Gastroesophageal sphincter (tissue), 4 donors: ENCODE data around the gene PLAGL1. TPM values are rescaled to one million over a fixed set of nuclear protein-coding genes. Genes with fewer than 3 reads are reported as not detected.

Experiments used
- ATAC-seq: fragments of 150-250 bp; one replicate; pipeline ENCODE4 v1.9.1; 2016; ENCODE audit warnings: mild to moderate bottlenecking, moderate library complexity
- H3K27ac ChIP-seq, 4 donors: fragments of 200-600 bp; sonication (generic) in 3 of 4; 1 replicate in 3 of 4; 2 replicates in 1 of 4; pipeline ENCODE4 v1.5.1; 2016 to 2019
- H3K27me3 ChIP-seq: fragments of 200-600 bp; sonication (generic); one replicate; pipeline ENCODE4 v1.5.1; 2019
- H3K36me3 ChIP-seq, 2 donors: fragments of 200-600 bp; sonication (generic); one replicate each; pipeline ENCODE4 v1.5.1; 2019; ENCODE audit warnings: control low read depth in 1 of 2
- H3K4me1 ChIP-seq, 3 donors: fragments of 200-600 bp; sonication (generic); 1 replicate in 2 of 3; 2 replicates in 1 of 3; pipeline ENCODE4 v1.5.1; 2016 to 2019; ENCODE audit warnings: control low read depth in 2 of 3
- H3K4me3 ChIP-seq, 2 donors: fragments of 200-600 bp; sonication (generic); one replicate each; pipeline ENCODE4 v1.5.1; 2019; ENCODE audit warnings: mild to moderate bottlenecking in 1 of 2, moderate library complexity in 1 of 2
- H3K9me3 ChIP-seq, 3 donors: fragments of 200-600 bp; sonication (generic); one replicate each; pipeline ENCODE4 v1.5.1; 2017 to 2019; ENCODE audit warnings: control low read depth in 2 of 3
- CTCF ChIP-seq, 4 experiments: fragments of 200-600 bp in 2 of 4; fragments of 450-650 bp in 2 of 4; sonication (generic) in 1 of 4; IDR thresholded peaks; one replicate each; pipeline ENCODE4 v1.5.1; 2017 to 2019; ENCODE audit warnings: antibody characterized with exemption in 4 of 4, mild to moderate bottlenecking in 2 of 4, moderate library complexity in 2 of 4
- EP300 ChIP-seq: sonication (generic); formaldehyde crosslinking; IDR thresholded peaks from one replicate; pipeline ENCODE4 v1.6.1; 2017; ENCODE audit warnings: antibody characterized with exemption, mild to moderate bottlenecking
- POLR2A ChIP-seq, 2 donors: fragments of 450-650 bp; IDR thresholded peaks; one replicate each; pipeline ENCODE4 v1.6.1; 2017; ENCODE audit warnings: antibody characterized with exemption in 2 of 2, mild to moderate bottlenecking in 2 of 2, moderate library complexity in 1 of 2
- POLR2AphosphoS5 ChIP-seq: sonication (generic); formaldehyde crosslinking; IDR thresholded peaks from one replicate; pipeline ENCODE4 v1.6.1; 2017; ENCODE audit warnings: antibody characterized with exemption
- WGBS, 2 donors: methylation state at CpG; one replicate each; pipeline ENCODE4 v1.1.5; 2018; ENCODE audit warnings: low coverage in 1 of 2; 5-methylcytosine and 5-hydroxymethylcytosine counted together
- total RNA-seq, 4 donors: library from RNA; depleted of rRNA; stranded (reverse); fragments of >200 nt; gene quantifications; one replicate each; pipeline ENCODE4 v1.1.0, GENCODE V29; 2016

Gene PLAGL1
- total RNA-seq, 4 donors from 2014 or later: 13.2 to 26.3 (median 17.5) TPM

DNA sequence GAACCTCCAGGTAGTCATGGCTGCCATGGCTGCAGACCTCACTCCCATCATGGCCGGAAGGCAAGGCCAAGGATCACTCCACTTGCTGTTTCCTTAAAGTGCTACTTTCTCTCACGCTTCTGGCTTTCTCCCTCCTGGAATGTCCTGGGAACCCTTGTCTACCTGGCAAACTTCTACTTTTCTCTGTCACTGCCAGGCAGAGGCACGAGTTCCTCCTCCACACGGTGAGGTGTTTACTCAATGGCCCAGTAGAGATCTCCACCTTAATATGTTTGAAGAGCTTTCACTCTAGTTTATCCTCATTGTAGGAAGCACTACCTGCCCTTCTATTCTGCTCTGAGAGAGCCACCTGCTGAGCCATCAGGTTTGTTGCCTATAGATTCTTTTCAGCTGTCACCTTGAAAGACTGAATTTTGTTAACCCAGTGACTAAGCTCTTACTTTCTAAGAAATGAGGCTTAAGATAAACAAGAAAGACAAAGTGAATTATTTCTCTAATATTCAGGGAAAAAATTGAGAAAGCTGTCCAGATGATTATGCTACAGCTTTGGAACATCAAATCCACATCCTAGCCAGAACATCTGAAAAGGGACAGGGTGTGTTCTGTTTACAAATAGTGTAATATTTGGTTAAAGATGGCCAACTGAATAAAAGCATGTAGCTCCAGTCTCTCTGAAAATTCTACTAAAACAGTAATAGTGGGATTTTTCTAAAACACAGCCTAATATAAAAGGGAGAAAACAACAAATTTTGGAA, 54.9 kb downstream of the PLAGL1 start:
- Histone ChIP-seq H3K4me1 (no peaks in the 10 kb centered on the region), H3K27me3 (no peaks in the 10 kb centered on the region), H3K27ac (peak overlapping the region in 1 of 4 donors; percentile 21), H3K36me3 (peaks cover 0 to 15% of the 10 kb centered on the region in 2 donors), H3K4me3 (no peak overlapping the region), H3K9me3 (no peaks in the 10 kb centered on the region)
- TF ChIP-seq EP300 (no peak), POLR2AphosphoS5 (no peak), POLR2A (IDR thresholded peaks at IDR 0.05) (no peak), CTCF (IDR thresholded peaks at IDR 0.05) (no peak)
- peak; percentile 44 for ATAC-seq
- WGBS, 2 donors: 66 to 70% methylated on average over 4 of the region's 4 CpGs

GRCh38 chr6:143952060-143952778, 55.8 kb downstream of the PLAGL1 start:
- Histone ChIP-seq H3K9me3 (peaks cover 0 to 3% (median 0%) of the 10 kb centered on the region in 3 donors), H3K36me3 (peaks cover 0 to 24% of the 10 kb centered on the region in 2 donors), H3K4me3 (no peak overlapping the region), H3K27me3 (no peaks in the 10 kb centered on the region), H3K4me1 (no peaks in the 10 kb centered on the region), H3K27ac (no peak overlapping the region)
- WGBS, 2 donors: 86 to 87% methylated on average over 9 of the region's 9 CpGs
- TF ChIP-seq EP300 (no peak), POLR2A (IDR thresholded peaks at IDR 0.05) (no peak), CTCF (IDR thresholded peaks at IDR 0.05) (no peak), POLR2AphosphoS5 (no peak)
- no peak for ATAC-seq

DNA sequence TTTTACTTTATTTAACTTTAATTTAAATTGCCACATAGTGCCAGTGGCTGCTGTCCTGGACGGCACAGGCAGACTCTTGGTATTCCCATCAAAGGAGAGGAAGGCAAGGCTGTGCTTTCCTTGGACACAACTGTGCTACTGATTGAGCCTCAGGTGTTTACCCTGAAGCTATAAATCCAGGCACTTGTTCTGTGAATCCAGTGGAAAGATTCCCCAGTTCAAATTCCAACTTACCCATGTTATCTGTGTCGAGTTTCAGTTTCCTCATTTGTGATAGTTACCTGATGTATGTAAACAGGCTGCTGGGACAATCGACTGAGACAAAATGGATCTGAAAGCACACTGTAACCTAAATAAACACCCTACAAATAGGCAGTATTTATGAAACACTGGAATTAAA, 57.2 kb downstream of the PLAGL1 start:
- TF ChIP-seq EP300: no peak
- no peak for TF ChIP-seq POLR2A (IDR thresholded peaks at IDR 0.05)
- TF ChIP-seq POLR2AphosphoS5: no peak
- TF ChIP-seq CTCF (IDR thresholded peaks at IDR 0.05): no peak
- WGBS, 2 donors: 58 to 61% methylated on average over 2 to 3 of the region's 3 CpGs
- H3K27ac ChIP-seq: no peak overlapping the region
- H3K27me3 ChIP-seq: no peaks in the 10 kb centered on the region
- no peak overlapping the region for H3K4me3 ChIP-seq
- H3K36me3 ChIP-seq: peaks cover 0 to 37% of the 10 kb centered on the region in 2 donors
- peaks cover 0 to 8% (median 0%) of the 10 kb centered on the region in 3 donors for H3K9me3 ChIP-seq
- no peaks in the 10 kb centered on the region for H3K4me1 ChIP-seq
- no peak for ATAC-seq

DNA sequence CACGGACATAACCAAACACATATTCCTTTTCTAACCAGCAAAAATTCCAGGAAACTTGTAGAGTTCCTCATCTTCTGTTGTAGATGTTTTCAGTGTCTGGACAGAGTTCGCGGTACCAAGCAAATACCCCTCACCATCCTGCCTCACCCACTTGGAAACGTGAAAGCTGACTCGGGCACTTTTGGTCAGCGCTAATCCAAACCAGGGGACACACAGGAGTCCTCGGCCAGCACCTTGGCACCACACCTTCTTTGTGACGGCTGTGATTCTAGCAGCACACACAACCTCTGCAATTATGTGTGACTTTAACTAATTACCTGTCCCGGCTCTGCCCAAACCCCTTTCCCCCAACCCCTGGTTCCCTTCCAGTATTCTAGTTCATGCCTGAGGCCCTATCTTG, 58.1 kb downstream of the PLAGL1 start:
- Histone ChIP-seq H3K4me1 (no peaks in the 10 kb centered on the region), H3K27ac (no peak overlapping the region), H3K36me3 (peaks cover 0 to 37% of the 10 kb centered on the region in 2 donors), H3K27me3 (no peaks in the 10 kb centered on the region), H3K9me3 (peaks cover 0 to 8% (median 0%) of the 10 kb centered on the region in 3 donors), H3K4me3 (no peak overlapping the region)
- TF ChIP-seq EP300 (no peak), POLR2AphosphoS5 (no peak), CTCF (IDR thresholded peaks at IDR 0.05) (no peak), POLR2A (IDR thresholded peaks at IDR 0.05) (no peak)
- WGBS, 2 donors: 82 to 100% methylated on average over 1 to 7 of the region's 9 CpGs
- ATAC-seq: no peak
